Measurements from ENCODE around the gene MMRN2.

DNA sequence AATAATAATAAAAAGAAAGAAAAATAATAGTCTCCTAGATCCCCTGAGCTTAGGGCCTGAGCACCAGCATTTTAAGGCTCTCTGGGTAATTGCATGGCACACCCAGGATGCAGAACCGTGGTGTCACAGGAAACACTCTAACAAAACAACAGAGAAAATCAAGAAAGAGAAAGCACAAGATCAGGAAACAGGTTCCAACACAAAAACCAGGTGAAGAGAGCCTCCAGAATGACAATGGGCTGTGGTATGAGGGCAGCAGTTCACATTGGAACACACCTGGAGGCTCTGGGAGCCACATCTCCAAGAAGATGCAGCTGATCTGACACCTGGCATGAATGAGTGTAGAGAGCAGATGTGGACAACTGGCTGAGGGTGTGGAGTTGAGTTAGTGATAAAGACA is 7.1 kb downstream of the MMRN2 start:
- TF ChIP-seq POLR2A (IDR thresholded peaks at IDR 0.05) (no peak), CTCF (IDR thresholded peaks at IDR 0.05) (no peak)
